Stimulated activated naive CD8-positive, alpha-beta T cell treated with anti-CD3 and anti-CD28 coated beads, Interleukin-15, Interleukin-2, amounts not matched to agents 100 U/mL and 50 U/mL, for 24 hours (primary cell): ENCODE data around the gene ARHGEF10L.

Experiments used
- ATAC-seq: fragments of 150-1000 bp; cut with Tn5 transposase; one replicate; pipeline ENCODE4 v1.10.0; 2021
- DNase-seq: peaks from one replicate; pipeline ENCODE4 v3.0.0; 2021

Gene ARHGEF10L

GRCh38 chr1:17717594-17718535 lies 178.4 kb downstream of the ARHGEF10L start:
- DNase-seq (no peak), ATAC-seq (no peak)

DNA sequence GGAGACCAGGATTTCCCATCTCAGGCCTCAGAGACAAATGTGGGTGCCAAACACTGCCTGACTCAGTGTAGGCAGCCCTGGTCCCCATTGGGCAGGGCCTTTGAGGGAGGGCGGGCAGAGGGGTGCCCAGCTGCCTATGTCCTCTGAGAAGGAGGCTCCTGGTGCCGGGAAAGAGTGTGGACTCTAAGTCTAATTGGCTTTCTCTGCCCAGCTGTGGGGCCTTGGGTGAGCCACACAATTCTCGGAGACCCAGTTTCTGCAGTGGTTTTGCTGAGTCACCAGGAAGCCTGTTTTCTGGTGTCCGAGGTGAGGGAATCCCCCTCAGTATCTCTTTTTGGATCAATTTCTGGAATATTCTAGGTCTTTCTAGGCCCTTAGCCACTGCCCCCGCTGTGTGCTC lies 180.4 kb downstream of the ARHGEF10L start:
- DNase-seq (no peak), ATAC-seq (no peak)

GRCh38 chr1:17721444-17721843 lies 181.9 kb downstream of the ARHGEF10L start:
- DNase-seq, result no peak
- no peak for ATAC-seq

- DNase-seq (no peak), ATAC-seq (no peak)
These were observed 184.2 kb downstream of the ARHGEF10L start for GRCh38 chr1:17723684-17724083.

GRCh38 chr1:17724150-17724549 lies 184.7 kb downstream of the ARHGEF10L start:
- no peak for ATAC-seq
- DNase-seq, result no peak

- DNase-seq (no peak), ATAC-seq (no peak)
These were observed 185.7 kb downstream of the ARHGEF10L start for GRCh38 chr1:17725084-17725719.

DNA sequence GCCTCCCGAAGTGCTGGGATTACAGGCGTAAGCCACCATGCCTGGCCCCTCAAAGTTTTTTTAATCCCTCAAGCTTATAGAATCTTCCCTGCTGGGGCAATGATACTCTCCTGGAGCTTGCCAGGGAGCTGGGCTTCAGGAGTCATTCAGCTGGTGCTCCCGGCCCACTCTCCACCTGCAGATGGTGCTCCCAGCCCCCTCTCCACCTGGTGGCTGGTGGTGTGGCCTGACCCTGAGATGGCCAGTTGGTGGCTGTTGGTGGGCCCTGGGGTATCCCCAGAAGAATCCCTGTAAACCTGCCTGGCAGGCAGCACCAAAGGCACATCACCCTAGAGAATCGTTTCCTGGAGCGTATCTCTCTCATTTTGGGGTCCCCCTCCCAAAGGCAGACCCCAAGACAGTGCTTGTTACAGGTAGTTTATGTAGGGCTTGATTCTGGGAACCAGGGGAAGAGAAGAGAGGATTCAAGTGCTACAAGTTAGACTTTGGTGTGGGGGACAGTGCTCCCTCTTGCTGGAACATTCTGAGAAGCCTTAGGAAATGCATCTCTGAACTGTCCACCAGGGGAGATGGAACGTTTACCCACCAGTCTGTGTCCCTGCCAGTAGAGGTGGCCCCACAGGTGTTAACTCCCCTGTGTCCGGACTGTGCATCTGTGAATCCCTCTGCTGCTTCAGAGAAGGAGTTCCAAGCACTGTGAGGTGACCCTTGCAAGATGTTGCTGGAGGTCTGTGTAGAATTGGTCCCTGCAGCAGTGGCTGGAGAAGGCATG lies 186.5 kb downstream of the ARHGEF10L start:
- no peak for DNase-seq

DNA sequence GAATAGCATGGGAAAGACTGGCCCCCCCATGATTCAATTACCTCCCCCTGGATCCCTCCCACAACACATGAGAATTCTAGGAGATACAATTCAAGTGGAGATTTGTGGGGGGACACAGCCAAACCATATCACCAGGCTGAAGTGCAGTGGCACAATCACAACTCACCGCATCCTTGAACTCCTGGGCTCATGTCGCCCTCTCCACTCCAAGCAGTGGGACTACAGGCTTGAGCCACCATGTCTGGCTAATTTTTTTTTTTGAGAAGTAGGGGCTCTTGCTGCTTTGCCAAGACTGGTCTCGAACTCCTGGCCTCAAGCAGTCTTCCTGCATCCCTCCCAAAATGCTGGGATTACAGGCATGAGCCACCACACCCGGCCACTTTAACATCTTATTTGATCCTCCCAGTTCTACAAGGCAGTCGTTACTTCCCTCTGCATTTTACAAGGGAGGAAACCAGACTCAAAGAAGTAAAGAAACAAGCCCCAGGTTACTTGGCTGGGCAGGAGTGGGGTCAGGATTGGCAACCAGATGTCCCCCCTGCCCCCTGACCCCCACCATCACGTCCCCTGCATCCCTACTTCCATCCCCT lies 188.7 kb downstream of the ARHGEF10L start:
- no peak for DNase-seq
- ATAC-seq, result no peak

More for the DNA sequence above, 186.5 kb downstream of the ARHGEF10L start:
- no peak for ATAC-seq

GRCh38 chr1:17729248-17729647 lies 189.8 kb downstream of the ARHGEF10L start:
- no peak for ATAC-seq
- DNase-seq, result no peak

DNA sequence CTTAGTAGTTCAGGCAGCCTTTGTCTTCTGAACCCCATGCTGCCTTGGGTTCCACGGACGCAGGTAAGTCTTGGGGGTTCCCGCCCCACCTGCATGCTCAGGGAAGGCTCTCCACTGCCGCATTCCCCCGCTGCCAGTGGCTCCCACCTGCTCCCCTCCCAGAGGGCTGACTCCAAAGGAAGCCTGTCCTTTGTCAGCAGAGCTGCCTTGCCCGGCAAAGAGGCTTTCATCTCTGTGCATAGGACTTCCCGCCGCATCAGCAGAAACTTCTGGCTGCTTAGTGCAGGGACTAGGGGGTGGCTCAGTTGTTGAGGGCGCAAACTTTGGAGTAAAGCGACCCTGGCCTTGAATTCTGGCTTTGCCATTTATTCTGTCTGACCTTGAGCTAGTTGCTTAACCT lies 190.4 kb downstream of the ARHGEF10L start:
- ATAC-seq (no peak), DNase-seq (no peak)

DNA sequence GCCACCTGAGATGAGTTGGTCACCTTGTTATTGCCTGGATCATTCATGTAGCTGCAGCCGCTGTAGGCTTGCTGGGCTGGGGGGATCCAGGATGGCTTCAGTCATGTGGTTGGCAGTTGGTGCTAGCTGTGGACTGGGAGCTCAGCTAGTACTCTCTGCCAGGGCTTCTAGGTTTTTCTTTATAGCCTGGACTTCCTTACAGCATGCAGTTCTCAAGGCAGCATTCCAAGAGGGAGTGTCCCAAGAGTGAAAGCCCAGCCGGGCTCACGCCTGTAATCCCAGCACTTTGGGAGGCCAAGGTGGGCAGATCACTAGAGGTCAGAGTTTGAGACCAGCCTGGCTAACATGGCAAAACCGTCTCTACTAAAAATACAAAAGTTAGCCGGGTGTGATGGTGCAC lies 192.0 kb downstream of the ARHGEF10L start:
- no peak for ATAC-seq

GRCh38 chr1:17732475-17732874 lies 193.0 kb downstream of the ARHGEF10L start:
- DNase-seq (no peak), ATAC-seq (no peak)

More for the DNA sequence above, 192.0 kb downstream of the ARHGEF10L start:
- no peak for DNase-seq

DNA sequence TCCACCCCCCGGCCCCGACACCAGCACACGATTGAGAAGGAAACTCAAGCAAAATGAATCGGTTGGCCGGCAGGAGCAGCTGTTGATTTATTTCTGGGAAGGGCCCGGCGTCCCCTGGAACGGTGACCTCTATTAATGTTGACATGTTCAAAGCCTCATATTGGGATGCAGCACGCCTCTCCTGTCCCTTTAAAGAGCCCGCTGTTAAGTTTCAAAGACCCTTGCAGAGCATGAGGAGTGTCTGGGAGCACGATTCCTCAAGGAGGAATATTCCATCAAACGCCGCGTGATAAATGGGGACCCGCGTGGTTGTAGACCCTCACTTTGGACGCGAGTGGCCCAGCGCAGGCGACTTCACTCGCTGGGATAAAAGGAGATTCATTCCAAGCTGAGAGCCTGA lies 194.2 kb downstream of the ARHGEF10L start:
- ATAC-seq, result no peak
- DNase-seq, result no peak

- ATAC-seq (no peak), DNase-seq (no peak)
These were observed 195.1 kb downstream of the ARHGEF10L start for GRCh38 chr1:17734609-17735008.

- DNase-seq (no peak), ATAC-seq (no peak)
These were observed 195.8 kb downstream of the ARHGEF10L start for GRCh38 chr1:17735348-17735747.

DNA sequence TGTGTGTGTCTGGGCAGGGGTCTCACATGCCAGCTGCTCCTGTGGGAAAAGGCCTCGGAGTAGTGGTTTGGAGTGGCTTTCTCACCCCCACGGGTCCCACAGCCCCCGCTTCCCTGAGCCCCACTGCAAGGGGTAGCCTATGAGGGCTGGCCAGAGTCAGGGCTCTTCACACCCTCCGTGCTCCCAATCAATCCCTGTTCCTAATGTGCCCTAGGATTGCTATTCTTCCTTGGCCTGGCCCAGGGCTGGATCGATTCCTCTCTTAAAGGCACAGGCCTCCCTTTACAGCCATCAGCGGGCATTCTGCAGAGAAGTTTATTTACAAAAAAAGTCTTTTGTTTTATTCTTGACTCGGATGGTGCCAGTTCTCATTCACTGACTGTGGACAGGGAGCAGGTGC lies 196.3 kb downstream of the ARHGEF10L start:
- no peak for DNase-seq
- no peak for ATAC-seq

GRCh38 chr1:17736625-17737024 lies 197.1 kb downstream of the ARHGEF10L start:
- ATAC-seq (no peak), DNase-seq (no peak)

DNA sequence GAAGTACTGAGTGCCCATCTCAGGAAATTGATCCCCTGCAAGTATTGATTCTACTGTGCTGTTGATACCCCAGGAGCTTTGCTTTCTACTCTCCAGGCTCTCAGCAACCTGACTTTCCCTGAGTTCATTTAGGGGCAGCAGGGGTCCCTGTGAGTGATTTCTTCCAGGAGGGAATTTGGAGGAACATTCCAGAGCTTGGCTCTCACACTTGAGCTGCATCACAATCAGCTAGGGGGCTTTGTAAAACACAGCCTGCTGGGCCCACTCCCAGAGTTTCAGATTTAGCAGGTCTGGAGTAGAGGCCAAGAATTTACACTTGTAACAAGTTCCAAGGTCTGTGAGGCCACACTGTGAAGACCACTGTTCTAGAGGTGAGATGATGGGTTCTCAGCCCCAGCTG lies 199.6 kb downstream of the ARHGEF10L start:
- no peak for ATAC-seq
- DNase-seq, result no peak

DNA sequence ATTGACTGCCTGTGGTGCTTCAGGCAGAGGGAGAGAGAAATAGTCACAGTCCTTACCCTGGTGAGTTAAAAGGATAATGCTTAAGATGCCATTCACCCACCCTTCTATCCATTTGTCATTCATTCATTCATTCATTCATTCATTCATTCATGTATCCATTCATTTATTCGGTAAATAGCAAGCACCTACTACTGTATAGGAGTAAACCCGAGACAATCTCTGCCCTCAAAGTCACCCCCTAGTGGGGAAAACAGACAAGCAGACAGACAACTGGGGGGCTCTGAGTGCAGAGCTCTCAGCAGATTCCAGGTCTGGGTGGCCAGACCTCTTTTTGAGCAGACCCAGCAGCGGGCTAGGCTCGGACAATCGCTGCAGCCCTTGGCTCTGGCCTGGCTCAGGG lies 201.6 kb downstream of the ARHGEF10L start:
- ATAC-seq (no peak), DNase-seq (no peak)

- DNase-seq (no peak), ATAC-seq (no peak)
These were observed 203.1 kb downstream of the ARHGEF10L start for GRCh38 chr1:17742583-17742982.

DNA sequence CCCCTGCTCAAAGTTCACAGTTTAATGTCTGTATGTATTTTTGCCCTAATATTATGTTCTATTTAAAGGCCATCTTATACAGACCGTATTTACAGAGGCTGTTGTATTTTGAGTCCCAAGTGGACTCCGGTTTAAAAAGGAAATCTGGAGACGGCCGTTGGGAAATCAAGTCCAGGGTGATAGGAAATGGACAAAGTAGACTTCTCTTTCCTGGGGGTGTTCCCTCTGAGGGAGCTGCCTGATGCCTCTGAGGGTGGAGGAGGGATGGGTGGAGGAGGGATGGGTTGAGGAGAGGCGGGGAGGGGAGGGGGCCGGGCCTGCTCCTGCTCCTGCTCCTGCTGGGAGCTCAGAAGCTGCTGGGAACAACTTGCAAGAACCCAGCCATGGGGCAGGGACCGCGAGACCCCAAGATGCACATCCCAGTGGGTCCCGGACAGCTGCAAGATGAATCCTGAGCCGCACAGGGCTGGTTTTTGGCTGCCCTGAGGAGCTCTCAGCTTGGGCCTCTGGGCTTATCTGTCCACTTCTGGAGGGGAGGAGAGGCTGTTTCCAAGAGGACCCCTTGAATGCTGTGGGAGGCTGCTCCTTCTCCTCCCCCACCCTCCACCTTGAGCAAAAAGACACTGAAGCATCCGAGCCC lies 203.6 kb downstream of the ARHGEF10L start:
- no peak for ATAC-seq
- no peak for DNase-seq

GRCh38 chr1:17743925-17744324 lies 204.4 kb downstream of the ARHGEF10L start:
- DNase-seq (no peak), ATAC-seq (no peak)
